ENCODE measurements around the gene COG5.

COG5 gene

DNA sequence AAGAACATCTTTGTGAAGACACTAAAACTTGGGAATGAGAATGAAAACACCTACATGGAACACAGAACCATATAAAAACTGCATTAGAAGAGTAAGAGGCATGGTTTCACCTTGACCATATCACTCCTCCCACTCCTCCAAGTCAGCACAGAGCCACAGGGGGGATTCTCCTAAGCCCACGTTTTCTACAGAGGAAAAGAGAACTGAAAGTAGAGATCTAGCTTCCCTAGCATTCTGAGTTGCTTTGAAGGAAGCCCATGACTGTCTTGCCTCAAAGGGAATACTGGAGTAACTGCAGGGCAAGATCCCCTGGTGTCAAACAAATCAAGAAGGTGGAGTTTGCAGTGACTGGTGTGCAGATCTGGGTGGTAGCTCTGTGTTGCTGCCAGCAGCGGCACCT is 351.0 kb downstream of the COG5 start:
- DNase-seq, result no peak

DNA sequence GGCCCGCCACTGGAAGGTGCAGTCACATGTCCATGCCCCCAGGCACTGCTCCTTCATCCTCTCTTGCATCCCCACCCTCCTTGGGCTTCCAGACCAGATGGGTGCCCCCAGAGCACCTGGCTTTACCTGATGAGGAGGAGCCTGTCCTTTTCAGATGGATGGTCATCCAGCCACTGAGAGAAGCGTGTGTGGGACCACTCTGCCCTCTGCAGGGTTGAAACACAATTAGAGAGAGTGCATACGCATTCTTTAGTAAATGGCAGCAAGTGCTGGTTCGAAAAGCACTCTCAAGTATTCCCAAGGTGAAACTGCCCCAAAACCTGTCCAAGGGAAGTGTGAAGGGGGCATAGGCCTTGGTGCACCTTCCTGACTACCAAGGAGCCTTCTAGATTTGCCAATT is 353.3 kb downstream of the COG5 start:
- no peak for DNase-seq

DNA sequence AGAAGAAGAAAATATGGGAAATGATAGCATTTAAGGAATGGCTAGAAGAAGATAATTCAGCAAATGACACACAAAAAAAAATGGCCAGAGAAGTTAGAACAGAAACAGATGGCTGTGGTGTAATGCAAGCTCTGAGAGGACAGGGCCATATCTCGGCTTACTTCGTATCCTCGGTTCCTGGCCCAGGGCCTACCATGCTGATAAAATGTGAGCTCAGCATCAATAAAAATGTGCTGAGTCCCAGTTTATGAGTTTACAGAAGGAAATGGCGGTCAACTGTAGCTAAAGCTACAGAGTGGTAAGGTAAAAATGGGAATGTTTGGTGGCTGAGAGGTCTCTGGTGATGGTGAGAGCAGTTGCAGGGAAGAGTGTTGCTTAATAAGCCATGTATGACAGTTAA is 354.2 kb downstream of the COG5 start:
- no peak for DNase-seq

- DNase-seq, result no peak
These were observed 355.2 kb downstream of the COG5 start for GRCh38 chr7:107208563-107208962.

DNA sequence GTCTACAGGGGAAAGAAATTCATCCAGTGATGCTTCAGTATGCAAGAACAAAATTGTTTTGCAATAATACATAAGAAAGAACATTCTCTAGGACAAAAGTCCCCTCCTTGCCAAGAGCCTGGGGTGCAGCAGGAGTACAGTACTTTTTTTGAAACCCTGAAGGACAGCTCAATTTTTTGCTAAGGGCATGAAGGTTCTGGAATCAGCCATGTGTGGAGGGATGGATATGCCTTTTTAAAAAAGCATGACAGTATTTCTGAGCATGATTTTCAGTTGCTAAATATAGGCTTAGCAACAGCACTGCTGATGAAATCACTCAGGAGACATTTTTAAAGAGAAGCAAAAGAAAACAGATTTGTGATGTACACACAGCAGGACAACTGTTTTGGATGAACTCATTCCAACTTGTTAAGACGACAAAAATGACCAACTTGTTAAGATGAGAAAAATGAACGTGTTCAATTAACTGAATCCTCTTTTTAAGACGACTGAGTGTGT is 355.6 kb downstream of the COG5 start:
- no peak for DNase-seq

DNA sequence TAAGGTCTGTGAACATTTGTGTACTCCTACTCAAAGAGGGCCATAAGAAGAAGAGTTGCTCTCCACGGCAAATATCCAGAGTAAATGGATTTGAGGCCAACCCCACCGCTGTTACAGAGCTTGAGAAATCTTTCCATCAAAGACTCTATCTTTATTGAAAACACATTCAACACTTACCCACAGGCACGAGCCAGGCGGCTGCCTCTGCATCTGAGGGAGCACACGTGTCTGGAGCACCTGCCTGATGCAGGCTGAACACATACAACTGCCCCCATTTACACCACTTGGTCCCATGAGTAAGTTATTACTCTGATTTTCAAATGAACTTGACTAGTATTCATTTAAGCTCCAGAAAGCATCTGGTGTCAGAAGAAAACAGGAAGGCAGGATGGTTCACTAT is 356.3 kb downstream of the COG5 start:
- DNase-seq, result no peak

GRCh38 chr7:107206706-107207105 is 357.0 kb downstream of the COG5 start:
- no peak for DNase-seq

GRCh38 chr7:107206136-107206535 is 357.6 kb downstream of the COG5 start:
- DNase-seq, result no peak

DNA sequence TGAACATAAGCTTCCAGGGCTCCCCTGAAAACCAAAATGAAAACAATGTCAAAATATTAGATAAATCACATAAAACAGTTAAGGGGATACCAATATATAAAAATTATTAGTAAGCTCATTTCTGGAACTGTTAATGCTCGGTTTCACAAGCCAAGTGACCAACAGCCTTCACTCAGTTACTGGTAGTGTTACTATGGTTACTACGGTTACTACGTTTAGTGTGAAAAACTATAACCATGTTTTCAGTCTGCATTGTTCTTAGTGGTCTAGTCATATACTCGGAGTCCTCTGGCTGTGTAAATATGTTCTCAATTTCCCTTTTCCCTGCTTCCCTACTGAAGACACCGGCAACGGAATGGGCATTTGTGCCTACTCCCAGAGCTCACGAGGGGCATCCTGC is 360.1 kb downstream of the COG5 start:
- DNase-seq, result no peak

DNA sequence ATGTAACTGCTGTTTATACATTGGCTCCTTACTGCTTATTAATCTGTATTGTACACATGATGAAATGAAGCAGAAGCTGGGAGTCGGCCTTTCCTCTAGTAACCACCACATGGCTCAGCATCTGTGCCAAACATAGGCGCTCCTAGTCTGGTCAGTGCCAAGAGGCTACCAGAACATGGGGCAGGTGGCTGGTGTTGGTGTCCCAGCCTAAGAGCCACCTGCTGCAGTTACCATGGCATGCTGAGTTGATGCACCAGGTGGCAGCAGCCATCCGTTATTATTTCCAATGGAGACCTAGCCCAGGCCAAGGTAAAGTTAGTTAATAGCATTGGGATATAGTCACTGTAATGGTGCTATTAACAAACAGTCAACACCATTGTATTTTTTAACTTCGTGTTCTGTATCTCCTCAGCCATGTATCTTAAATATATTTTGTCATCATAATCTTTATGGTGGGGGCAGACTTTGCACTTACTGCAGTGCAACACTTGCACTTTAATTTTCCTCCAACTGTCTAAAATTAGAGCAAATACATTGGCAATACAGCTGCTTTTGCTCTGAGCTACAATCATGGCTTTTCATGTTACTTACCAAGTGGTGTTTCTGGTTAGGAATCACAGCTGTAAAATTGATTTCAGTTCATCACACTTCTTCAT is 361.8 kb downstream of the COG5 start:
- peak; percentile 35 to 45 for DNase-seq

- DNase-seq, result no peak
These were observed 366.7 kb downstream of the COG5 start for GRCh38 chr7:107196834-107197610.

DNA sequence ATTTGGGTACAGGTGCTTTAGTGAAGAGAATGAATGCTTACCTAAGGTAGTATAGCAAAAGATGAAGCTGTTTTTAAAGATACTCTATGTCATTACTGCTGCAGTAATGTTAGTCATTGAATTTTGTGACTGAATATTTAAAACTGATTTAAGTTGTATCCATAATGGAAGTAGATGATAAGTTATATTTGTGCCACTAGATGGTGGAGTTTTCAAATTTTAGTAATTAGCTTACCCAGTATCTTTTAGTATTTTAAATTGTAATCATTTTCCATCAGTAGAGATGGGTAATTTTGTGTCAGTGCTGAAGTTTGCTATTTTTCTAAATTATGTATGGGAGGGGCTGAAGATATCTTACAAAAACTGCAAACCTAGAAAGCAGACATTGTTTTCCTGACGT is 369.7 kb downstream of the COG5 start:
- DNase-seq, result no peak

DNA sequence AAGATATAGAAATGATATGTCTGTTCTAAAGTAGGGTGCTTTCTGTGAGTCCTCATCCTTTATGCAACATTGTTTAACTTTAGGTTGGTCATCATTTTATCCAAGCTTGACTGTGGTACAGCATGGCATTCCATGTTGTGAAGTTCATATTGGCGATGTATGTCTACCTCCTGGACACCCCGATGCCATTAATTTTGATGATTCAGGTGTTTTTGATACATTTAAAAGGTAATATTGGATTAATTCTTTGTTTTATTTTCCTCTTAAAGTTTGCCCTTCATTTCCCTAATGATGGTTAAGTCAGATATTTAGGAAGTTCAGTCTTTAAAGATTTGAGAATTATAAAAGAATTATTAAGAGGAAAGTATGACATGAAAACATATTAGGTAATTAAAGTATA is 373.6 kb downstream of the COG5 start:
- DNase-seq, result no peak

DNA sequence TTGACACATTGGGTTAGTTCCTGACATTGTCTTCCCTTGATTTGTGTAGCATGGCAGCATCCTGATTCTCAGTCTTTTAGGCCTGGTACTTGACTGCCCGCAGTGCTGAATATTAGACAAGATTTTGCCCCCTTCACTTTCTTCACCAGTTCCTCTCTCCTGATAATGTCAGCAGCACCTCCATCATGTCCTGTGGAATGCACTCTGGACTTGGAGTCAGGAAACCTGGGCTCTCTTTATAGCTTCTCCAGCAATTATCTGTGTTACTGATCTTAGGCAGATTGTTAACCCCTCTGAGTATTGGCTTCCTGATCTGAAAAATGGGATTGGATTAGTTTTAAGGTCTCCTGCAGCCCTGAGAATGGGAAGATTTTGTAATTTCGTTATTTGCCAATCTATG is 375.9 kb downstream of the COG5 start:
- no peak for DNase-seq

GRCh38 chr7:107186240-107186639 is 377.5 kb downstream of the COG5 start:
- no peak for DNase-seq

- DNase-seq, result no peak
These were observed 378.0 kb downstream of the COG5 start for GRCh38 chr7:107185716-107186115.

DNA sequence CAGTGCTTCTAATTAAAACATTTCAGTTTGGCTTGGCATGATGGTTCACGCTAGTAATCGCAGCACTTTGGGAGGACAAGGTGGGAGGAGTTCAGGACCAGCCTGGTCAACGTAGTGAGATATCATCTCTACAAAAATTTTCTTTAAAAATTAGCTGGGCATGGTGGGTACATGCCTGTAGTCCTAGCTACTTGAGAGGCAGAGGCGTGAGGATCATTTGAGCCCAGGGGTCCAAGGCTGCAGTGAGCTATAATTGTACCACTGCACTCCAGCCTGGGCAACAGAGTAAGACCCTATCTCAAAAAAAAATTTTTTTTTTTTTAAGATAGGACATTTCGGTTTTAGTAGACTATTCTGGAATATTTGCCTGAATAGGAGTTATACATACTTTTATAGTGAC is 382.5 kb downstream of the COG5 start:
- DNase-seq, result no peak

DNA sequence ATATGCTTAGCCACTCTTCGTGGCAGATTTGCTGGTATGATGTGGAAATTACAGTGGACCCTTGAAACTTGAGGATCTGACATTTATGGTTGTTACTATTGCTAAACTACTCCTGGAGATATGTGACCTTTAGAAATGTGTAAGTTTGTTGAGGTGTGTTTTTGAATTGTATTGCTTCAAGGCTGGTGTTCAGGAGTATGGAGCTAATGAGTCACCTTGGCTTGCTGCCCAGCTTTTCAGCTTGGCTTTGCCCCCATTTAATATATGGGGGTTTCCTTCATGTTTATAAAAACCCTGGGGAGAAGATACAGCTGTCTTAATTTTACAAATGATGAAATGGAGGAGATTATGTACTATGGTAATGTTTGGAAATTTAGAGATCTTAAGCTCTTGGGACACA is 383.3 kb downstream of the COG5 start:
- DNase-seq, result peak; percentile 67 to 69

DNA sequence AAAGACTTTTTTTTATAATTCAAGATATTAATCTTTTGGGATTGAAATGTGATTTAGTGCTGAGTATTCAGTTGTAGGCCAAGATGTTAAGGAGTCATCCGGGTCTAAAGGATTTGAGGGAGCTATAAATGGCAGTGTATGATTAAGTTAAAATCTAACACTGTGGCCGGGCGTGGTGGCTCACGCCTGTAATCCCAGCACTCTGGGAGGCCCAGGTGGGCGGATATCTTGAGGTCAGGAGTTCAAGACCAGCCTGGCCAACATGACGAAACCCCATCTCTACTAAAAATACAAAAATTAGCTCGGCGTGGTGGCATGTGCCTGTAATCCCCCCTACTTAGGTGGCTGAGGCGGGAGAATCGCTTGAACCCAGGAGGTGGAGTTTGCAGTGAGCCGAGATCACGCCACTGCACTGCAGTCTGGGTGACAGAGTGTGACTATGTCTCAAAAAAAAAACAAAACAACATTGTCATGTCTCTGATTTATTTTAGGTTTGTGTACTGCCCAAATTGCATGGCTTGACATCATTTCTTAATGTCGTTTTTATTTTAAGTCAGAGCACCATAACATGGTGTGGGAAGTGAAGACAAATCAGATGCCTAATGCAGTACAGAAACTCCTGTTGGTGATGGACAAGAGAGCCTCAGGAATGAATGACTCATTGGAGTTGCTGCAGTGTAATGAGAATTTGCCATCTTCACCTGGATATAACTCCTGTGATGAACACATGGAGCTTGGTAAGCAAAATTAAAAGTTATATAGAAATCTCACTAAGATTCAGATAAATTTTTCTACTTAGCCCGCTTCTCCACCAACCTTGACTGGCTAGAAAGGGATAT is 384.2 kb downstream of the COG5 start:
- peak; percentile 35 to 43 for DNase-seq

GRCh38 chr7:107173691-107174406 is 389.9 kb downstream of the COG5 start:
- DNase-seq, result no peak

DNA sequence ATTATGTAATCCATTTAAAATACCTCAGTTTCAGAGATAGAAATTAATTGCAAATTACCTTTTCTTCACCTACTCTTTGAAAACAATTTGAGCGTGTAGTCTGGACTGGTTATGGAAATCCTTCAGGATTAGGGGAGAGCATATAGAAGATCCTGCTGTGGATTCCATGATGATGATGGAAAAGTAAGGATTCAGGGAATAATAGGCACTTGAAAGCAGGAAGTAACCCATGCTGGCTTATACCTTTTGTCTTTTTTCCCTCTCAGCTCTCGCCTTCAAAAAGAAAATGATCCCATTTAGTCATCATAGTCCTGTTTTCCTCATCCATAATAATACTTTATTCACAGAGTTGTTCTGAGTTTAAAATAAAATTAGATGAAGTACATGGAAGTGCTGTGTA is 390.5 kb downstream of the COG5 start:
- no peak for DNase-seq

DNA sequence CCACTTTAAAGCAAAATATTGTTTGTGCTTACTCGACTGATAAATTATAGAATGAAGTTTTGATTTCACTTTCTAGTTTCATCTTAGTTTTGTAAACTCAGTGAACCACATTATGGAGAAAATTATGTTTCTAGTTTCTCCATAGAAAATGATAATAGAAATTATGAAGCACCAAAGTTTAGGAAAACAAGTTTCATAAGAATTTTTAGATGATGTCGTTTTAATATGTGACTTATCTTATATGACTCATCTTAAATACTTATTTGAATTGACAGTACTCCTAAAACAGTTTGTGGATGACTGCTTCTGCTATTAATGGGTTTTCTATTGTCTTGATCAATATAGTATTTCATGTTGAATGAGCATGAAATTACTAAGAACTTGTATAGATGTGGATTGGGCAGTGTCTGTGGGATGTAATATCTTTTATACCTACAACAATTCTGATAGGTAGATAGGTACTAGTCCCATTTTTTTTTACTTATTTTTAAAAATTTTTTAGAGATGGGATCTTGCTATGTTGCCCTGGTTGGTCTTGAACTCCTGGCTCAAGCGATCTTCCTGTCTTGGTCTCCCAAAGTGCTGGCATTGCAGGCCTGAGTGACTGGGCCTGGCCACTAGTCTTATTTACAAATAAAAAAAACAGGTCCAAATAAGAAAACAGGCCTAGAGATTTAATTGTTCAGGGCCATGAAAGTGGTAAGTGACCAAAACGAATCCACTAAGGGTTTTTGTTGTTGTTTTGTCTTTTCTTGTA is 391.3 kb downstream of the COG5 start:
- DNase-seq, result no peak

Measured in activated T-cell treated with anti-CD3 and anti-CD28 coated beads, Interleukin-2, amount 50 U/mL, for 48 hours (primary cell).